Lung (tissue), 12 donors: ENCODE results near the gene TMEM132C. TPM values are rescaled to one million over a fixed set of nuclear protein-coding genes. Genes with fewer than 3 reads are reported as not detected.

ENCODE experiments used
- ATAC-seq: fragments of 200-7000 bp; cut with Tn5 transposase; one replicate; pipeline ENCODE4 v1.9.1; 2020; ENCODE audit warnings: moderate number of reproducible peaks; ENCODE audit not compliant: insufficient read depth, low FRiP score
- DNase-seq, 3 donors: peaks; one replicate each; pipeline ENCODE4 v3.0.0-alpha.2; 2013 to 2017
- H3K27ac ChIP-seq, 2 donors: one replicate each; pipeline ENCODE4 v1.5.1; 2013; ENCODE audit warnings: mild to moderate bottlenecking in 2 of 2, moderate library complexity in 2 of 2, control low read depth in 1 of 2, inconsistent platforms in 1 of 2, low read depth in 1 of 2, low read length in 1 of 2
- H3K27me3 ChIP-seq, 3 donors: one replicate each; pipeline ENCODE4 v1.5.1; 2013; ENCODE audit warnings: low read length in 2 of 3; ENCODE audit not compliant: control insufficient read depth in 3 of 3, insufficient read depth in 3 of 3
- H3K36me3 ChIP-seq, 4 donors: one replicate each; pipeline ENCODE4 v1.5.1; 2013; ENCODE audit warnings: low read length in 4 of 4, mild to moderate bottlenecking in 1 of 4, moderate library complexity in 1 of 4; ENCODE audit not compliant: control insufficient read depth in 4 of 4, insufficient read depth in 4 of 4
- H3K4me1 ChIP-seq, 5 donors: one replicate each; pipeline ENCODE4 v1.5.1; 2013; ENCODE audit warnings: low read length in 5 of 5, mild to moderate bottlenecking in 2 of 5, moderate library complexity in 1 of 5; ENCODE audit not compliant: control insufficient read depth in 5 of 5, insufficient read depth in 5 of 5
- H3K4me3 ChIP-seq: one replicate; pipeline ENCODE4 v1.5.1; 2013; ENCODE audit warnings: mild to moderate bottlenecking, control low read depth, moderate library complexity
- H3K9ac ChIP-seq, 2 donors: one replicate each; pipeline ENCODE4 v1.5.1; 2013; ENCODE audit warnings: low read length in 2 of 2, control low read depth in 1 of 2; ENCODE audit not compliant: insufficient read depth in 1 of 2
- H3K9me3 ChIP-seq, 4 donors: one replicate each; pipeline ENCODE4 v1.5.1; 2013; ENCODE audit warnings: low read length in 3 of 4, mild to moderate bottlenecking in 1 of 4, moderate library complexity in 1 of 4; ENCODE audit not compliant: control insufficient read depth in 4 of 4, insufficient read depth in 3 of 4
- CTCF ChIP-seq: IDR thresholded peaks from 2 replicates; pipeline ENCODE4 v1.5.1; 2012; ENCODE audit warnings: mild to moderate bottlenecking; ENCODE audit errors: control extremely low read depth, extremely low read depth
- WGBS, 2 donors: extraction: QIAGEN DNeasy Blood & Tissue Kit; methylation state at CpG; one replicate each; pipeline ENCODE4 v1.1.7; 2013; 5-methylcytosine and 5-hydroxymethylcytosine counted together
- polyA plus RNA-seq, 2 donors: library from polyadenylated mRNA; stranded (reverse); fragments of 200-250 nt; gene quantifications; one replicate each; pipeline ENCODE4 v1.2.1, GENCODE V29; 2013
- total RNA-seq, 2 donors: library from RNA; depleted of rRNA in 1 of 2; stranded (reverse); fragments of >200 nt in 1 of 2; gene quantifications; one replicate each; pipeline ENCODE4 v1.2.1, GENCODE V29; 2014 to 2021
- donor health status: control.
- donor health status: control.
- donor health status: Bipolar disorder and iron deficiency.
- donor health status: healthy.
- donor health status: DM: yes; HTN: yes; CAD: no.

The TMEM132C gene
- total and polyA plus RNA-seq, 4 donors, result 0.35 to 16.5 (median 0.77) TPM

GRCh38 chr12:128606051-128606450 lies 339.1 kb downstream of the TMEM132C start:
- peaks cover 0 to 4% (median 0%) of the 10 kb centered on the region in 4 donors for H3K9me3 ChIP-seq
- H3K36me3 ChIP-seq, result peaks cover 0 to 4% (median 0%) of the 10 kb centered on the region in 4 donors
- ATAC-seq, result no peak
- DNase-seq, result no peak
- no peak overlapping the region for H3K9ac ChIP-seq
- peaks cover 0 to 5% (median under 1%) of the 10 kb centered on the region in 5 donors for H3K4me1 ChIP-seq
- WGBS, 2 donors, result 55 to 61% methylated on average over 4 of the region's 4 CpGs
- H3K27ac ChIP-seq, result no peak overlapping the region
- TF ChIP-seq CTCF, result no peak
- H3K27me3 ChIP-seq, result no peaks in the 10 kb centered on the region
- no peak overlapping the region for H3K4me3 ChIP-seq

- no peaks in the 10 kb centered on the region for H3K27me3 ChIP-seq
- H3K4me1 ChIP-seq, result peaks cover 0 to 3% (median 0%) of the 10 kb centered on the region in 5 donors
- peaks cover 0 to 4% (median 0%) of the 10 kb centered on the region in 4 donors for H3K36me3 ChIP-seq
- no peak overlapping the region for H3K4me3 ChIP-seq
- peaks cover 0 to 4% (median 0%) of the 10 kb centered on the region in 4 donors for H3K9me3 ChIP-seq
- no peak for ATAC-seq
- H3K27ac ChIP-seq, result no peak overlapping the region
- no peak for DNase-seq
- TF ChIP-seq CTCF, result no peak
- no peak overlapping the region for H3K9ac ChIP-seq
- 68 to 75% methylated on average over 3 of the region's 3 CpGs for WGBS, 2 donors
Measured at GRCh38 chr12:128606538-128606937, 339.6 kb downstream of the TMEM132C start.

- H3K9ac ChIP-seq, result no peak overlapping the region
- no peak for TF ChIP-seq CTCF
- H3K9me3 ChIP-seq, result peaks cover 0 to 4% (median 0%) of the 10 kb centered on the region in 4 donors
- no peak overlapping the region for H3K27ac ChIP-seq
- no peaks in the 10 kb centered on the region for H3K27me3 ChIP-seq
- H3K4me3 ChIP-seq, result no peak overlapping the region
- ATAC-seq (no peak), DNase-seq (no peak)
- H3K4me1 ChIP-seq, result peaks cover 0 to 3% (median 0%) of the 10 kb centered on the region in 5 donors
- H3K36me3 ChIP-seq, result peaks cover 0 to 4% (median 0%) of the 10 kb centered on the region in 4 donors
- WGBS, 2 donors, result 78 to 83% methylated on average over 4 of the region's 4 CpGs
Measured at GRCh38 chr12:128606970-128607369, 340.0 kb downstream of the TMEM132C start.

GRCh38 chr12:128607641-128608040 lies 340.7 kb downstream of the TMEM132C start:
- no peak overlapping the region for H3K9ac ChIP-seq
- H3K36me3 ChIP-seq, result peaks cover 0 to 4% (median 0%) of the 10 kb centered on the region in 4 donors
- WGBS, 2 donors, result 79 to 84% methylated on average over 4 of the region's 4 CpGs
- peaks cover 0 to 4% (median 0%) of the 10 kb centered on the region in 4 donors for H3K9me3 ChIP-seq
- no peak for ATAC-seq
- peaks cover 0 to 8% (median 0%) of the 10 kb centered on the region in 5 donors for H3K4me1 ChIP-seq
- H3K4me3 ChIP-seq, result no peak overlapping the region
- H3K27me3 ChIP-seq, result no peaks in the 10 kb centered on the region
- no peak for DNase-seq
- TF ChIP-seq CTCF, result no peak
- no peak overlapping the region for H3K27ac ChIP-seq
